ENCODE measurements around the gene PLXND1.

The PLXND1 gene

DNA sequence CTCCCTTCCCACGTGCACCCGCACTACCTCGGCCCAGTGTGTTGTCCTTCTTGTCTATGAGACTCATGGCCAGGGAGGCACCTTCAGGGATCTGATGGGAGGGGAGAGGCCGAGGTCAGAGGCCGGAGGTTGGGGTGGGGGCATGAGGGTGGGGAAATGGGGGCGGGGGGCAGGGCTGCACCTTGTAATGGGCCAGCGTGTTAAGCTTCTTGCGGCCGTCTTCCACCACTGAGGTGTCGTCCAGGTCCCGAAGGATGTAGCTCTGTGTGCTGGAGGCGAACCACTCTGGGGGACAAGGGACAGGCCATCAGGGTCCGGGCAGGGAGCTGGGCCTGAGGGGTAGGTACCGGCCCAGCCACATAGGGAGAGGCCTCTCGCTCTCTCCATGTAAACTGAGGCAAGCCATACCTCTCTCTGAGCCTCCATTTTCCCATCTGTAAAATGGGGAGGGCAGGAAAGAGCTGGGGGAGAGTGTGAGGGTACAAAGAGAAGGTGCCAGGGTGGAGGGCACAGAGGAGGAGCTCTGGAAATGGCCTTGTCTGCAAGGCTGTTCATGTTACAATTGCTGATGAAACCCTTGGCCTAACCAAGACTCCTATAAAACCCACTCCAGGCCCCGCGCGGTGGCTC lies 44.7 kb downstream of the PLXND1 start:
- DNase-seq = no peak

DNA sequence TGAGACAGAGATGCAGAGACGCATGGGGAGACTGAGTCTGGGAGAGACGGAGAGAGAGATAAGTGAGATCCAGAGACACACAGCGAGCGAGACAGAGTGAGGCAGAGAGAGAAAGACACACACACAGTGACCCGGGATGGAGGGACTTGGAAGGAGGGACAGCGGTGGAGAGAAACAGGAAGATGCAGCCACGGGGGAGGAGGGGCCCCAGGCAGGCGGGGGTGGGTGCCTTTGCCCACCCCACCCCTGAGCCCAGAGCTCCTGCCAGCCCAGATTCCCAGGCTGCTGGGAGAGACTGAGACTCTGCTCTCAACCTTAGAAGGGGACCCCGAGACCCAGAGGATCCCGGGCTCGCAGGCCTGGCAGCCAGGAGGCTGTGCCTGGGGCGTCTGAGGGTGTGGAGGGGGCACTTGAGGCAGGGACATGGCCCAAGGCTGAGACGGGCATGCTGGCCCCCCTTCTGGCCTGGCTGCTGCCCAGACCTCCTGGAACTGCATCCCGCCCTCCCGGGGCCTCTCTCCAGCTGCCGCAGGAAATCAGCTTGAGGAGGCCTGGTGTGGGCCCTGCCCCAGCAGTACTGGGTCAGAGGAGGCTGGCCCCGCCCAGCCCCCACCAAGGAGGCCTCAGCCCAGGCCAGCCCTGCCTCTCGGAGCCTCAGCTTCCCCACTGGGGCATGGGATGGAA lies 45.4 kb downstream of the PLXND1 start:
- no peak for DNase-seq

DNA sequence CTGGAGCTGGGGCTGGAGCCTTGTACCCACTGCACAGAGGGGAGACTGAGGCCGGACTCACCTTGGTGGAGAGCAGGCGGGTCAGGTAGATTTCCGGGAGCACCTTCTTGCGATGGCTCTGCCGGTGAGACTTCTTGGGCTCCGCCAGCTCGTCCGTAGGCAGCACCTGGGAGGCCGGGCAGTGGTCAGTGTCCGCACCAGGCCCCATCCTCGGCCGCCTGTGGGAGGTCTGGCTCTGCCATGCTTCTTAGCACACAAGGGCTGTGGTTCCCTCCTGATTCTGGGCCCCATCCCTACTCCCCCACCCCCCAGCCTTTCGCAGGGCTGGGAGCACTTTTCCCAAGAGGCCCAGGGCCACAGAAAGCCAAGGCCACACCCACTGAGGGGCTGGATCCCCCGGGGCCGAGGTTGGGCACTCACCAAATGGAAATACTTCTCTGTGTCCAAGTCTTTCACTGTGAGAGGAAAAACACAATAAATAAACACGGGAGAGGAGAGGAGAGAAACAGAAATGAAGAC lies 46.1 kb downstream of the PLXND1 start:
- DNase-seq = no peak

DNA sequence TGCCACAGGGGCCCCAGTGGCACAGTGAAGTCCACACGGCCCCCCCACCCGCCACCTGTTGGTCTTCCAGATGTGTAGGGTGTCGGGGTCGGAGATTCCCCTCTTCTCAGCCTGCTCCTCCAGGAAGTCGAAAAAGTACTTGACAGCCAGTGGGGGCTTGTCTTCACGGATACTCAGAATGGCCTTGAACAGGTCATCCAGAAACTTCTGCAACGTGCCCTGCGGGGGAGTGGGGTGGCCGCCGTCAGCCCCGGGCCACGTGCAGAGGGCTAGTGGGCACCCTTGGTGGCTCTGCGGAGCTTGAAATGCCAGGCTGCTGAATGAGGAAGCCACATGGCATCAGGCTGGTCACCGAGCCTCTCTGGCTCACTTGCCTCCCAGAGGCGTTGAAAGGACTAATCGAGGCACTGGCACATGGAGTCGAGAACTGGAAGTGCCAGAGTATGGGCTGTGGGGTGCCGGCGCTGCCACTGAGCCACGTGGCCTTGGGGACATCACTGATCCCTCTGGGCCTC lies 46.9 kb downstream of the PLXND1 start:
- DNase-seq = no peak

DNA sequence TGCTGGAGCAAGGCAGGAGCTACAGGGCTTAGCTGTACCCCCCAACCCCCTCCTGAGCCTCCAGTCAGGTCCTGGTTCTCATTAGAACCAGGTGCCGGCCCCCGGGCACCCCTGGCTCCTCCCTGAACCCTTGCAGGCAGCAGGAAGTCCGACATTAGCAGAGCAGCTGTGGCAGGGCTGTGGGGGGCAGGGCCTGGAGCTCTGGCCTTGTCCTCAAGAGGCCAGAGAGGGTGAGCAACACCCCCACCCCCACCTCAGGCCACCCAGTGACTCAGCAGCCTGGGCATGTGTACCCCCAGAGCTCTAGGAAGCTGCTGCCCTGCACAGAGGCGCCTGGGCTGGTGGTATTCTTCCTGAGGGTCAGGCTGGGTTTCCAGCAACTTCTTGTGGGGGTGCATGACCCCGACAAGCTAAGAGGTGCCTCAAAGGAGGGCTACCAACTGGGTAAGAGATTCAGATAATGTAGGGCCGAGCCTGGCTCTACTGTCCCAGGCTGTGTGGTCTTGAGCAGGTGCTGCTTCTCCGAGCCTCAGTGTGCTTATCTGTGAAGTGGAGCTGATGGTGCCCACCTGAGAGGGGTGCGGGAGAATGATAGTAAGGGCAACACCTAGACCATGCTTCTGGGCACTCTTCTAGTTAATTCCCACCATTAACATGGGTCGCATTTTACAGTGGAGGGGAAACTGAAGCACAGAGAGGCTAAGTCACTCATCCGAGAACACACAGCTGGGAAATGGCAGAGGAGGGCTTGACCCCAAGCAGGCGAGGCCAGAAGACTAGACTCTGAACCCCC lies 47.5 kb downstream of the PLXND1 start:
- no peak for DNase-seq

DNA sequence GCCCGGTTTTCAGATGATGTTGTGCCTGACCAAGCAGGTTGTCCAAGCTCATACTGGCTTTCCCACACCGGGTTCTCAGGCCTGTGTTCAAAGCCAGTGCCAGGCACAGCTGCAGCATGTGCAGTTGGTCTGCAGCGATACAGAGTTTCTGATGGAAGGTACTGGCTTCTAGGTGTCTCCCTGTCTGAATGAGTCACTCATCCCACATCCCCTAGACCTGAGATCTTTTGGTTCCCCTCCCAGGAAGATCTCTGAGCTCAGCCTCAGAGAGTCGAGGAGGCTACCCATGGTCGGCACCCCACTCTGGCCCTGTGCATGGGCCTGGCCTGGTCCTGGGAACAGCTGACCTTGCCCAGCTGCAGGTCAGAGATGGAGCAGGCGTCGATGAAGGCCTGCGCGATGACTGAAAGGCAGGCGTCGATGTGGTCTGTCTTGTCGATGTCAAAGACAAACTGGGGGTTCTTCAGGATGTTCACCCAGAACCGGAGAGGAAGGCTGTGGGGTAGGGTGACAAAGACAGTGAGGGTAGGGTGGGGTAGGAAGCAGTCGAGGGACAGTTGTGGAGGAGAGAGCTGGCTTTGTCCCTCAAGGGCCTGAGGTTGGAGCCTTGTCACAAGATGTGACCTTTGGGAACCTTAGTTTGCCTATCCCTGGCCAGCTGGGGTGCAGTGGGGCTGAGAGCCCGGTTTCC lies 48.2 kb downstream of the PLXND1 start:
- DNase-seq = no peak

DNA sequence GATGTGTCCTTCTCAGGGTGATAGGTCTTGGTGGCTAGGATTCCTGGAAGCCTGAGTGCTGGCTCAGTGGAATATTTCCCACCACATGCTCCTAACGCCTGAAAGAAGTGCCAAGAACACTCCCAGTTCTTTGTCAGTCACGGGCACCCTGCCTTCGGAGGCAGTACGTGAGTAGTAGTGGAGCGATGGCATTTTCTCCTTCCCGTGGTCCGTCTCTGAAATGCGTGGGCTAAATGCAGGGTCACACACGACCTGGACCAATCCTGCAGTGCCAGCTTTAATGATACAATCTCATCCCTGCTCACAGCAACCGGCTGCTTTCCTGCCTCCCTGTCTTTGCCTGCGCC lies 49.0 kb downstream of the PLXND1 start:
- no peak for DNase-seq

DNA sequence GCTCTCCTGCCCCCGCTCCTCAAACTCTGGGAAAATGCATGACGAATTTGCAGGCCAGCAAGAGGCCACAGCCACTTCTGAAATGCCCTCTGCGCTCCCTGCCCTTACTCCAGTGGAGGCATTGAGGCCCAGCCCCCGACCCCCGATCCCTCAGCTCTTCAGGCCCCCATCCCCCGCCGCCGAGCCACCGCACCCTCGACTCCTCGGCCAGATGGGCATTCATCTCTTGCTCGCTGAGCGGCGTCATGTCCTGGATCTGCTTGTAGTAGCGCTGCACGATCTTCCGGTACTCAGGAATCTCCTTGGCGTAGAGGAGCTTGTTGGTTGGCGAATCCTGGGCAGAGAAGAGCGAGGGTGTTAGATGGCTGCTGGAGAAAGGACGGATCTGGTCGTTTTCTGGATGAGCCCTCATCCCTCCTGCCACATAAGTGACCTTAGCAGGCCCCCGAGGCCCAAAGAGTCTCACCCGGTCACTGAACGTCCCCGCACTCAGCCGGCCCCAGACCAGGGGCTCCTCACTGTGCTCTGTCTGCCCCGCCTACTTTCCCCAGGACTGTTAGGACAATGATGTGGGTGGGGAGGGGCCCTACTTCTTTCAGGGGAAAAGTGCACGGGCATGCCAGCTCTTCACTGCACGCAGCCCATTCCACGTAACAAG lies 49.5 kb downstream of the PLXND1 start:
- DNase-seq = no peak

DNA sequence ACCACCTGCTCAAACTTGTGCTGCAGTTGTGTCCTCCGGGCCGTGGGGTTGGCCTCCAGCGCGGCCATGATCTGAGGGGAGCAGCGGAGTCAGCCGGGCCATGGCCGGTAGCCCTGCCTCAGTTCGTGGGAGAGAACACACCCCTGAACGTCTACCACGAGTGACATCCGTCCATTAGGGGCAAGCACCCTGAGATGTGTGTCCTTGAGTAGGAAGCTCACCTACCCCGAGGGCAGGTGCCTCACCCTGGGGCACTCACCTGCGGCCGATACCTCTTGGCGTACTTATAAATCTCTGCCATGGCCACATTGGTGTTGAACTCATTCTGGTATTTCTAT lies 50.1 kb downstream of the PLXND1 start:
- no peak for DNase-seq

DNA sequence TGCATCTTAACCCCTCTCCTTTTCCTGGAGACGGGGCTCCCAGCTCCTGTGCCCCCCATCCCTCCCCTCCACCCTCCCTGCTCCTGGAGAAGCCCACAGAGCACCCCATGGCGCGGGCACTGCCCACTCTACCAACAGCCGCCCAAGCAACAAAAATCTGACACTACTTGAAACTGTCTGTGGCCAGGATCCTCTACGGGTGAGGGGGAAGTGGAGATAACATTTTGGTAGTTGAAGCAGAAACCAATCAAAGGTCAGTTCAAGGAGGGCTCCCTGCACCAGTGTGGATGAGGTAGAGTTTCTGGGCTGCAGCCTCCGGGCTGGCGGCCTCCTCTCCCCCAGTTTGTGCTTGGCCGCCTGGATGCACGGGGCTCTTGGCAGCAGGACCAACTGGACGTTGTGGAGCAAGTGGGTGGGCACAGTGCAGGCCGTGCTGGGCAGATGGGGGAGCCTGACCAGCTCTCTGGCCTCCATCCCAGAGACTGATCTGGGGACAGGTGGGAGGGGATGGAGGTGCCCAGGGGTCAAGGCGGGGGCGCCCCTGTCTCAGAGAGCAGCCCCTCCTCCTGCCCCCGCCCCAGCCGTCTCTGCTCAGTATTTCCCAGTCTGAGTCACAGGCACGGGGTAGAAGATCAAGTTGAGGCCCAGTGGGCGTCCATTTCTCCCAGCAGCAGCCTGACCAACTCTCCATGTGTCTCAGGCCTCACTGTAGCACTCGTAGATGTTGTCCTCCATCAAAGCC lies 50.7 kb downstream of the PLXND1 start:
- no peak for DNase-seq

DNA sequence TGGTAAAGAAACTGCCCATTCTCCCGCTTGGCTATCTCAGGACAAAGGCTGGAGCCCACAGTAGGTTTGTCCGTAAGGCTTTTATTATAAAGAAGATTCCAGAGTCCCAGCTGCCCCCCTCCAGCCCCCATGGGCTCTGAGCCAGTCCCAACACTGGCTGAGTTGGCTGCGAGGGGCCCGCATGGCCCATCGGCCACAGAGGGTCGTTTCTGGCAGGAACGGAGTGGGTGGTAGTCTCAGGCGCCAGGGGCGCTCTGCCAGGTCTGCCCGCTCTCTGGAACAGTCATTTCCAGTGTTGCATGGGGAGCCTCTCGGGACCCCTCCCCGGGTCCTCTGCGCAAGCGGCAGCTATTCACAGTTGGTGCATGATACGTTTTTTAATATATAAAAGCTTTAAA lies 51.3 kb downstream of the PLXND1 start:
- DNase-seq = no peak

DNA sequence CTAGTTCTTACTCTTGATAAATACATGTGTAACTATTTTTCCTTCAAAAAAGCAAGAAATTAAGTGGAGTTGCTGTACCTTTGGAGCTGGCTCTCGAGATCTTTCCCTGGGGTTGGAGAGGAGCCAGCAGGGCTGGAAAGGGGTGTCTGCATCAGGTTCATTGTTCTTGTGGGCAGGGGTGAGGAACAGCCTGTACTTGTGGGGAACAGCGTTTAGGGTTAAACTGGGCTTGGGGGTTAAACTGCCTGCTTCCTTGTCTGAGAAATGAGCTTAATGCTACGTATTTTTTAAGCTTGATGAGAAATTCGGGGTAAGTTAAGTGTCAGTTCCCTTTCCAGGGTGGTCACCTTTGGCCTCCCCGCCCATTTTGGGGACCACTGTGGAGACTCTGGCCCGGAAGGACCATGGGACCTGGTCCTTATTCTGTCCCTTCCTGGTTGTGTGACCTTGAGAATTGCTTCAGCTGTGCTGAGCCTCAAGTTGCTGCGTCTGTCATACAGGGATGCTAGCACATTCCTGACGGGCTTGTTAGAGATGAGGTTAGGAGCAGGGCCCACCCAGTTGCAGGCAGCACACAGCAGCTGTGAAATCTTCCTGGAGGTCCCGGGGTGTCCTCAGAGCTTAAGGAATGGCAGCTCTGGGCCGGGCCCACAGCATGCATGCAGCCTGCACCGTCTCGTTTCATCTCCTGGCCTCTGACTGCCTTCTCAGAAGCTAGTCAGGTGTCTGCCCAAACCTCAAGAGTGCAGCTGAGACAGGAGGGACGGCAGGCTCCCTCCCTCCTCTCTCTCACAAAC lies 51.9 kb downstream of the PLXND1 start:
- DNase-seq = no peak

DNA sequence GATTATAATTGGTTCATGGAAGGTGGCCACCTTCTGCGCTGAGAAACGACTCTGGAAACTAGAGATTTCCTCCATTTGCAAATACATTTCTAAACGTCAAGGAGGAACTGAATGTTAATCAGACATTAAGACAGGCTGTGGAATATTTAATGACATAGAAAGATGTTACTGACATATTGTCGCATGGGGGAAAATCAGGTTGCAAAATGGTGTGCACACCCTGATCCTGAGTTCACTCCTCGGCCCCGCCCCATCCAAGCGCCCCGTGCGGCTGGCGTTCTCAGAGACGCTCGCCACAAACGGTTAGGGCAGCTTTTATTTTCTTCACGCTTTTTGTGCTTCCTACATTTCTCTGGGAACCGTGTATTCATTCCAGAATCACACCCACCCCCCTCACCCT lies 52.8 kb downstream of the PLXND1 start:
- DNase-seq = no peak

DNA sequence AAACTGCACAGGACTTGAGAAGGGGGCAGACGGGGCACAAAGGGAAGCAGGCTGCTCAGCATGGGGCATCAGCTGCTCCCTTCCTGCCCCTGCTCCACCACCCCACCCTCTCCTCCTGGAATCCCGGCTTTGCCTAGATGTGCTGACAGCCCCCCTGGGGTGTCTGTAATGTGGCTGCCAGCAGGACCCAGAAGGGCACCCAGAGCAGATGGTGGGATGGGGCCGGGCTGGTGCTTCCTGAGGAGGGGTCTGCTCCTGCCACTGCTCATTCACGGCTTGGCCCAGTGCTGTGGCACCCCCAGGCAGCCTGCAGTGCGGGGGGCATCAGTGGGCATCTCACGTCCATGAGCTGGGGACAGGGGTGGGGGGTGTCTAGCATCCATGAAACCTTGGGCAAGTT lies 53.3 kb downstream of the PLXND1 start:
- no peak for DNase-seq

DNA sequence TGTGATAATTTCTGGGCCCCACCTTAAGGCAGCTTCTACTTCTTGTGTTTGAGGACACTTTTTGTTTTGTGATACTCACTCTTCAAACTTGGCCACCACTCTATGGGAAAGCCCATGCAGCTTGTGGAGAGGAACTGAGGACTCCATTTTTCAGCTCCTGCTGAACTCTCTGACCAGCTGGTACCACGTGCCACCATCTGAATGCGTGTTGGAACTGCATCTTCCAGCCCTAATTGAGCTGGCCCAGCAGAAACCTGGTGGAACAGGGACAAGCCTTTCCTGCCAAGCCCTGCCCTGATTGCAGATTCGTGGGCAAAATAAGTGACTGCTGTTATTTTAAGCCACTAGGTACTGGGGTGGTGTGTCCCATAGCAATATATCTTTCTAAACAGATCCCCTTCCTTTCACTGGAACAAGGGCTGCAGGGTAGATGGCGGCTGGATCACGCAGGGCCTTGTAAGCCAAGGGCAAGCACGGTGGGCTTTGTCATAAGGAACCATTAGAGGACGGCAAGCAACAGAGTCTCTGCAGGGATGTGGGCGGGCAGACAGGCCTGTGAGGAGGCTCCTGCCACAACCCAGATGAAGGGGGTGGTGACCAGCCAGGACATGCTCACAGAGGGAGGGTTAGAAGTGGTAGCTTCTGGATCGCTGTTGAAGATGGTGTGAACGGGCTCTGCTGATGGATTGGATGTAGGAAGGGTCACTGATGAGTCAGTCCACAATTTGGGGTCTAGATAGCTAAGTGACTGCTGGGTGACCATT lies 54.0 kb downstream of the PLXND1 start:
- no peak for DNase-seq

DNA sequence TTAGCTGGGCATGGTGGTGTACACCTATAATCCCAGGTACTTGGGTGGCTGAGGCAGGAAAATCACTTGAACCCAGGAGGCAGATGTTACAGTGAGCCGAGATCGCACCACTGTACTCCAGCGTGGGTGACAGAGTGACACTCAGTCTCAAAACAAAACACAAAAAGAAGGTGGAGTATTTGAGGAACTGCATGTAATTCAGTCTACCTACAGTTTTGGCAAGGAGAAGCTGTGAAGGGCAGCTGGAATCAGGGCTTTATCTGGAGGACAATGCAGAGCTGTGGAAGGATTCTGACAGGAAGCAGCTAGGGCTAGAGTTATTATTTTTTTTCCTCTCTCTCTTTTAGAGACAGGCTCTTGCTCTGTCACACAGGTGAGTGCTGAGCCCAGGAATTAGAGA lies 56.7 kb downstream of the PLXND1 start:
- no peak for DNase-seq

DNA sequence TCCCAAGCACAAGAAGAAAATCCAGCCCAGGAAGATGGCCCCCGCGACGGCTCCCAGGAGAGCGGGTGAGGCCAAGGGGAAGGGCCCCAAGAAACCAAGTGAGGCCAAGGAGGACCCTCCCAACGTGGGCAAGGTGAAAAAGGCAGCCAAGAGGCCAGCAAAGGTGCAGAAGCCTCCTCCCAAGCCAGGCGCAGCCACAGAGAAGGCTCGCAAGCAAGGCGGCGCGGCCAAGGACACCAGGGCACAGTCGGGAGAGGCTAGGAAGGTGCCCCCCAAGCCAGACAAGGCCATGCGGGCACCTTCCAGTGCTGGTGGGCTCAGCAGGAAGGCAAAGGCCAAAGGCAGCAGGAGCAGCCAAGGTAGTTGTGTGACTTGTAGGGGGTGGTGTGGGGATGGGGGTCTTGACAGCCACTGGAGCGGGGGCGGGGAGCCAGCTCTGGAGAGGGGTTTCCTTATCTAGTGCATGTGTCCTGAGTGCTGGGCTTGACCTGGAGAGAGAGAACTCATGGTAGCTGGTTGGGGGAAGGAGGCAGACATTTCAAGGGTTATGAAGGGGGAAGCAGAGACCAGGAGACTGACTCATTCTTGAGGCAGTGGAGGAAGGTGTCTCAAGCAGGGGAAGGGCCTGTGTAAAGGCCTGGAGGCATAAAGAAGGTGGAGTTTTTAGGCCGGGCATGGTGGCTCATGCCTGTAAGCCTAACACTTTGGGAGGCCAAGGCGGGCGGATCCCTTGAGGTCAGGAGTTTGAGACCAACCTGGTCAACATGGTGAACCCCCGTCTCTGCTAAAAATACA lies 57.3 kb downstream of the PLXND1 start:
- DNase-seq = no peak

DNA sequence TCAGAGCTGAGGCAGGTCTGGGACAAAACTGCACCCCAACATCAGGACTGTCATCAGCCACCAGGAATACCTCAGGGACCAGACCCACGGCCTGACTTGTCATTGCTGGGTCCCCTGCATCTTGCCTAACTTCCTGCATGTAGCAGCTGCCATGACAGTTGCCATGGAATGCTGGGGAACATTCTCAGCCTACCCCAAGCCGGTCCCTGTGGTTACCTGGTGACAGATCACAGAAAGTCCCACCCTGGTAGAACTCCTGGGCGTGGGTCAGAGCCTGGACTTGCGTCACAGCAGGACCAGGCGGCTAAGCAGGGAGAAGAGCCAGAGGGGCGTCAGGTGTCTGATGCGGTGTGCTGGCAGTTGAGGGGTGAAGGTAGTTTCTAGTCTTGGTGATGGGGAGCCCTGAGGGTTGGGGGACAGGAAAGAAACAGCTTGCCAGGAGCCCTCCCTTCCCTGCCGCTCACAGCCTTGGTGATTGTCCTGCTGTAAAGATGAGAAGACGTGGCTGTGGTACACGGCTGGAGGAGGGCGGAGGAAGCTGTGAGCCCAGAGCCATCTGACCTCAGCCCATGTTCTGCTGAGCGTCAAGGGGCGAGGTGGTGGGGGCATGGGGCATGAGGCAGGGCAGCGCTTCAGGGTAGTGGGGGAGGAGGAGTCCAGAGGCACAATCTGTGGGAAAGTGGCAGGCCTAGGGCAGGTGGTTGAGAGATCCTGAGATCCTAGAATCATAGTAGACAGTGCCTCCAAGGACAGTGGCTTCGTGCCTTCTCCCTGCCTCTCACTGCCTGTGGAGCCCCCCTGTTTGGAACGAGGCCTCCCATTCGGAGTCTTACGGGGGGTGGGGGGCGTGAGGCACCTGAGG lies 58.1 kb downstream of the PLXND1 start:
- DNase-seq = no peak

Measured in activated gamma-delta T cell (primary cell).